DMS153 treated with DMSO at 0.1 percent for 48 hours (cell line): ENCODE data around the gene COLQ.
"Not testable (repeated sequence)": the region's sequence is repeated elsewhere in the genome, so short reads cannot be mapped to it uniquely, and the experiment has no call there.

Source experiments
- DNase-seq: peaks from one replicate; lab custom pipeline; 2025; ENCODE audit not compliant: unreplicated experiment; lab: John Stamatoyannopoulos, UW

The COLQ gene

GRCh38 chr3:15521573-15521965 lies at the start of gene COLQ:
Gene COLQ (minus strand): TSS chr3:15521706. CDS start chr3:15521625, 81 bp downstream.
- no peak for DNase-seq

DNA sequence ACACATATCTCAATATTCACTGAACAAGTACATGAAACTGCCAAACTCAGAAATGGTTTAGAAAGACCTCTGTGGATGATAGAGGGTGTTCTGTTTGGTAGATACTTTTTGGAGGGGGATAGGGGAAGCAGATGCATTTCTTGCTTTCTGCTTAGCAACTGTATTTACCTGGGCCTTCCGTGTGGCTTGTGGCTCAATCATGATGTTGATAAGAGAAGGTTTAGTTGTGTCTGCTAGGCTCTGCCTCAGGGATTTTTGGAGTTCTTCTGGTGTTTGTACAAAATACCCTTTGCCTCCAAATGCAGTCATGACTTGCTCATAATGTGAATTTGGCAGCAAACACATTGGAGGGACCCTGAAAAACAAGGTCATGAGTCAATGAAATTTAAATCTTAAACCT lies 41.7 kb upstream of the COLQ start:
- DNase-seq, result no peak

DNA sequence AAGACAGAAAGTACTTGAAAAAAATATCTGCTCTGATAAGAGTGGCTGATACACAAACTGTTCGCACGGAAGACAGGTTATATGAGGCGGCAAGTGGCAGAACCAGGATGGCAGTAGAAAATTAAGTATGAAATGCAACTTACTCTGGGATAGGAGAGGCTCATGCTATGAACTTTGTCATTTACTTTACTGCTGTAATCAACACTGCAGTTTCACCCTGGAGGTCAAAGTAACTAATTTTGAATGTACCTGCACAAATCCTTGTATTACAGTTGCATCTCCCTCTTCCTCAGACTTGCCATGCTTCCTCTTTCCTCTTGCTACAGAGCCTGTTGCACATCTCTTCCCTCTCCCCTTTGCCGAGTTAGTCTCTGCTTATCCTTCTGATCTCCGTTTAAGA lies 41.1 kb upstream of the COLQ start:
- no peak for DNase-seq

DNA sequence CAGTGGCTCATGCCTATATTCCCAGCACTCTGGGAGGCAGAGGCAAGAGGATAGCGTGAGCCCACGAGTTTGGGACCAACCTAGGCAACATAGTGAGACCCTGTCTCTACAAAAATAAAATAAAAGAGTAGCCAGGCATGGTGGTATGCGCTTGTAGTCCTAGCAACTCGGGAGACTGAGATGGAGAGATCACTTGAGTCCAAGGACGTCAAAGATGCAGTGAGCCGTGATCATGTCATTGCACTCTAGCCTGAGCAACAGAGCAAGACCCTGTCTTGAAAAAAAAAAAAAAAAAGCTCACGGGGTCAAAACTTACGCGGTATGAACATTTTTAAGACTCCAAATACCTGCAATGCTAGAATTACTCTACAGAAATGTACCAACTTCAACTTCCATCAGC lies 37.1 kb upstream of the COLQ start:
- no peak for DNase-seq

- peak; percentile 8 for DNase-seq
Measured at GRCh38 chr3:15557511-15557946, 36.0 kb upstream of the COLQ start.

DNA sequence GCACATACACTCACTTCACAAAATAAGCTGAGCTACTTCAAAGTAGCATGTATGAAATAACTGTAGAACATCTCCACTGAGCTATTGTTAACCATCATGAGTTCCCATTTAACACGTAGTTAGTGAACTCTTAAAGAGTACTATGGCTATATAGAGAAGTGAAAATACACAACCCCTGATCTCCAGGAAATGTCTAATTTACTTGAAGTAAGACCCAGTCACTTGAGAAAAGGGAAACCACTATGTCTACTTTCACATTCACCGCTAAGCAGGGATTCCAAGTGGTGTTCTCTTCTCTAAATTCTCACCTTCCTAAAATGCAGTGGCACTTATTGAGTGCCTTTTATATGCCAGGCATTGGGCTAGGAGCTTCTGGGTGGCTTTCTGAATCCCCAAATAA lies 35.0 kb upstream of the COLQ start:
- DNase-seq, result no peak

- no peak for DNase-seq
Measured at GRCh38 chr3:15553749-15554148, 32.2 kb upstream of the COLQ start.

DNA sequence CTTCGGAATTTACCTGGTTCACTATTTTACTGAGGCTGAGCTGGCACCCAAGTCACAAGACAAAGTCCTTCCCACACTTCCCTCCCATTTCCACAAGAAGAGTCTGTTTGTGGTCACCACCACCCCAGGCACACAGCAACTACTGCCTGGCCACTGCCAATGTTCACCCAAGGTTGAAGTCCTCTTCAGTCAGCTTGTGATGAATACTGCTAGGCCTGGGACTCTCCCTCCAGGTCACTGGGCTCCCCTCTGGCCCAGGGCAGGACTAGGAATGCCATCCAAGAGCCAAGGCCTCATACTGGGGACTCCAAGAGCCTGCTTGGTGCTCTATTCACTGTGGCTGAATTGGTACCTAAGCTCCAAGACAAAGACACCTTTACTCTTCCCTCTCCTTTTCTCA lies 30.4 kb upstream of the COLQ start:
- DNase-seq, result no peak

DNA sequence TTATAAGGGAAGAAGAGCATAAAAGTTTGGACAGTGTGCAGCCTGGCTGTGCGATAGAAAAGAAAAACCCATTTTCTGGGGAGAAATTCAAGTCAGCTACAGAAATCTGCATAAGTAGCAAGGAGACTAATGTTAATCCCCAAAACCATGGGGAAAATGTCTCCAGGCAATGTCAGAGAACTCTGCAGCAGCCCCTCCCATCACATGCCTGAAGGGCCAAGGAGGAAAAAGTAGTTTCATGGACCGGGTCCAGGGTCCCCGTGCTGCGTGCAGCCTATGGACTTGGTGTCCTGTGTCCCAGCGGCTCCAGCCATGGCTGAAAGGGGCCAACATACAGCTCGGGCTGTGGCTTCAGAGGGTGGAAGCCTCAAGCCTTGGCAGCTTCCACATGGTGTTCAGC lies 28.3 kb upstream of the COLQ start:
- no peak for DNase-seq

GRCh38 chr3:15542614-15543013 lies 21.1 kb upstream of the COLQ start:
- no peak for DNase-seq

DNA sequence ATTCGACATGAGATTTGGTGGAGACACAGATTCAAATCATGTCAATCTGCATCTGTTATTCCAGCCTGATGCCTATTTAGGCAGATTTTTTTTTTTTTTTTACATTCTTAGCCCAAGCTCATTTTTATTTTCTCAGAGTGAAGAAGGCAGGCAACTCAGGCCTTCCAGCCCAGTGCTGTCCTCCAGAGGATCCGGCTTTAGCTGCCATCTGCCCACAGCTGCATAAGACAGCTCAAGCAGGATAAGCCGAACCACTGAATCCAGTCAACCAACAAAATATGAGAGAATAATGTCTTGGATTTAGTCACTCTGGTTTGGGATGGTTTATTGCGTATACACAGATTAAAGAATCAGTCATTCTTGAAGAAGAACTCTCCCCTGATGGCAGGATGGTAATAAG lies 19.9 kb upstream of the COLQ start:
- no peak for DNase-seq

DNA sequence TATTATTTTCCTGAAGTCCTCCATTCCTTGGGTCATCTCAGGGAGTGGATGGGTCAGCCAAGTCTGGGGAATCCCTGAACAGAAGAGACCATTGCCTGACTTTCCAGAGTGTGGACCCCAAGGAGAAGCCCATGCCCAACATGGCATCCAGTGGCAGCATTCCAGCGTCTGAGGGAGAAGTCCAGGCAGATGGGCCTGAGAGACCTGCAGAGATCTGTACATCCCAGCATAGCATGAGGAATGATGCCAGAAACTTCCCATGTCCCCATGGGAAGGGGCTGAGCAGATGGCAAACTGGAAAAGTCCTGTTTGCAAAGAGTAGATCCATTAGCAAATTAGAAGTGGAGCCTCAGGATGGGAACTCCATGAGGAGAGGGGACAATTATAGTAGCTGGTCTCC lies 17.6 kb upstream of the COLQ start:
- no peak for DNase-seq

DNA sequence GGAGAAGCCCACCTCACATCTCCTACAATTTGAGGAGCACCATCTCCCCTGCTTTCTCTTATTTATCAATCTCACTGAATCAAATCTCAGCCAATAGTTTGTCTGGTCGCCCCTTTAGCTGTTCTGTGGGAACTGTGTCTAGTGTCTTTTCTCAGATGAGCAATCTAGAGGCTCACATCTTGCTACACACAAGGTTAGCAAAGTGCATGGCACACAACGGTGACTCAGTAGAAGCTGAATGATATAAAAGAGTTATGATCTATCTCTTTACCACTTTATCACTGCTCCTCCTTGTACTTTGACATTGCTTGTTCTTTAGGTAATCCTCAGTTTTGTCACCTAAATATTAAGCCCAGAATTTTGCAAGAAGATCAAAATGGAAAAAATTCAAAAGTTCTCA lies 16.8 kb upstream of the COLQ start:
- no peak for DNase-seq

DNA sequence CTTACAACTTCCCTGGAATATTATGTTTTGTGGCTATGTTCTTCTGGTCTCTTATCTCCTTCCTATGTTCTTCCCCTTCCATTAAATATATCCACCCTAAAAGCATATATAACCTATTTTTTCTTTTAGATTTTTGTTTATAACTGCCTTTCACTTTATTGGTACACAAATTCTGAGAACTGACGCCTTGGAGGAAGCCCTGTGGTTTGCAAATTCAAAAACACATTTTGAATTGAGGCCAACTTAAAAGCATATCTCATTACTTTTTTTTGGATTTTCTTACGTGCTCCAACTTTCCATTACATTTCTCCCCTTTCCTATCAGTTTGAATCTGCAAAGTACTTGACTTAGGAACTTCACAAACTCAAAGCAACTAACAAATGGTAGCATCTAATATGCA lies 15.3 kb upstream of the COLQ start:
- no peak for DNase-seq

DNA sequence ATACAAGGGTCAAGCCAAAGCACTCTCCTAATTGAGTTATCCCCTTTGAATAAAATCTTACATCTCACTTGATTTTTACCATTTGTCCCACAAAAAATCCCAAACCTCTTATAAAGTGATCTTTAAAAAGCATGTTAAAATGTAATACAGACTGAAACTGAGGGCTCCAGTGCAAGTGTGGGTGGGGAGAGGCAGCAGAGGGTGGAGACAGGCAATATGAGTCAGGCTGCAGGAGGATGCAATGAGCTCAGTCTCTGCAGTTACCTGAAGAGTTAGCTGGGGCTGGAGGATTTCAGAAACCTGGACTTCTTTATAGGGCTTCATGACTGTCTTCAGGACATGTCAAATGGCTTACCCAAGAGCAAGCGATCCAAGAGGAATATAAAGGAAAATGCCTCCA lies 14.2 kb upstream of the COLQ start:
- no peak for DNase-seq

- not testable (repeated sequence) for DNase-seq
Measured at GRCh38 chr3:15532614-15533013, 11.1 kb upstream of the COLQ start.

GRCh38 chr3:15531346-15531745 lies 9.8 kb upstream of the COLQ start:
- DNase-seq, result no peak

DNA sequence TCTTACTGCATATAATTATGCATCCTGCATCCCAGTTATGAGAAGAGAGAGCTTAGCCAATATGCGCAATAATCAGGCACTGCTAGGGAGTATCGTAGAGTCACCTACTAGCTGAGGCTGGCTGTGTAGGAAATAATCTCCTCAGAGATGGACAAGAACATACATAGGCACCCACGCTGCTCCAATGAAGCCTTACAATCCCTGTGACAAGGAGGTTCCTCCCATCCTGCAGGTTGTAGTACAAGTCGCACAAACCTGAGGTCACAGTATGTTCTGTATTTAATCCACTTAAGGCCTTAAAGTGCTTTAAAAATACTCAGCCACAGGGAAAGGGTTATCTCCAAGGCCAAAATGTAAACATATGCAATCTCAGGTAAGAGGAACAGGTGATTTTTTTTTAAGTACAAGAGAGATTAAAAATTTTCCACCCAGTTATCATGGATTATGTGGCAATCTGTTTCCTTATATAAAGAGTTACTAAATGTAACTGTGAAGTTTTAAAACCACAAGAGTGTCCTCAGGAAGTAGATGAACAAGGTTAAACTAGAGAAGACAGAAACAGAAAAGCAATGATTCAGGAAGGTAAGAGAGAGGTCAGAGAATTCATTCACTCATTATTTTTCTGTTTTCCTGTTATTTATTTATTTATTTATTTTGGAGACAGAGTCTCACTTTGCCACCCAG lies 7.5 kb upstream of the COLQ start:
- DNase-seq, result no peak

DNA sequence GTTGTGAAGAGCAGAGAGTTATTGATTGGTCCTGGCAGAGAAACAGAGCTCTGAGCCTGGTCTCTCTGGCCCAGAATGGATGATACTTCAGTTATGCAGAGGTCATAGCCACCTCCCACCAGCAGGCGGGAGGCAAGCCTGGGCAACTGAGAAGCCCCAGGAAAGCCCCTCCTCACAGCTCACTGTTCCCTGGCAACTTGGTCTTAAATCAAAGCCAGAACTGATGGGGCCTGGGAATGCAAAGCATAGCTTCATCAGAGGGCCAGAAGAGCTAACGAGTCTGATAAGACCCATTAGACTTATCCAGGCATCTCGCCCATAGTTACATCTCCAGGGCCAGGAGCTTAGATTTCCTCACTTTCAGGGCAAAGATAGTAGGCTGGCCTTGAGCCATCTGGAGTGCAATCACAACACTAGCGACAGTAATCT lies 5.5 kb upstream of the COLQ start:
- DNase-seq, result no peak

DNA sequence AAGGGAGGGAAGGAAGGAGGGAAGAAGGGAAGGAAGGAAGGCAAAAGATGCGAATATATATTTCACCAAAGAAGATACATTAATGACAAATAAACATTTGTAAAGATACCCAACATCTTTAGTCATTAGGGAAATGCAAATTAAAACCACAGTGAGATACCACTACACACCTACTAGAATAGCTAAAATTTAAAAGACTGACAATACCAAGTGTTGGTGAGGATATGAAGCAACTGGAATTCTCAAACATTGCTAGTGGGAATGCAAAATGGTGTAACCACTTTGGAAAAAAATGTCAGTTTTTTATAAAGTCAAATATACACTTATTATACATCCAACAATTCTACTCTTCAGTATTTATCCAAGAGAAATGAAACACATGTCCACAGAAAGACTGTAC lies 4.3 kb upstream of the COLQ start:
- no peak for DNase-seq

DNA sequence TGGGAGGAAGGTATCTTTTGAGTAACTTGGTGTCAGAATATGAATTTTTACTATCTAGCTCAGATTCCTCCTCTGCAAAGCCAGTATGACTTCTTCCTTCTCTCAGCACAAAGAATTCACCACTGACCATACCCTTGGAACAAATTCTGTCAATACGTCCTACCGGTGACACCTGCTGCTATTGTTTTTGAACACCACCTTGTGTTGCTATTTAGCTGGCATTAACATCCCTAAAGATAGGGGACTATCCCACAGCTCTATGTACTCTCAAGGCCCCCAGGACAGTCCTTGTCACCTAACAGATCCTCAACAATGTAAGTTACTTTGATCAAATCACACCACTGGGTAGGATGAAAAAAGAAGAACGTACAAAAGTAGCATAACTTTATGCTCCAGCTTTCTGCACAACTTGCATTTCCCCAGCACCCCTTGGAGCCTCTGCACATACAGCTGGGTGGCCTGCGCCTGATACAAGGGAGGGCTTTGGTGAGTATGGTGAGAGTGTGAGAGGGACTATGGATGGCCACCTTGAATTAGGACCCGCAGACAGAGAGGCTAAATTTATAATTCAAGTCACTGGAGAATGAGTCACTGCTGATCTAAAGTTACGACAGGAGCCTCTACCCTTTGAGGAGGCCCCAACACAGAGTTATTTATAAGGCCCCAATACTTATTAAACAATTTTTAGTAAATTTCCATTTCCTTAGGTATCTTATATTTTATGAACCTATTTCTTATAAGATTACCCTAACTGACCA lies 2.3 kb upstream of the COLQ start:
- DNase-seq, result no peak

DNA sequence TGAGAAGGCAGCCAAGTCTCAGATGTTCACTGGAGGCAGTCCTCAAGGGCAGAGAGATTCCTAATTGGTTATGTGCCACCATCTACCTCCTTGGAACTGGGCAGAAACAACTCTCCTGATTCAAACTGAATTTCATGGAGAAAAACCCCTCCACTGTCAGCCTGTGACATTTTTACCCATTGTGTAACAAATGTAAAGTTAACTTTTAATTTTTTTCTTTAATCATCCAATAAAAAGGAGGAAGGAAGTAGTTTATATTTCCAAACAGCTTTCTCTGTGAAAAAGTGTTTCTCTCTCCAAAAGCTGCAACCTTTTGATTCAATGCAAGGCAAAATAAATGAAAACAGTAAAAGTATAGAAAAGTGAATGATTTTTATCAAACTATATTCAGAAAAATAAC lies 510 bp upstream of the COLQ start:
- DNase-seq, result no peak
